ENCODE data around the gene RAB41. TPM values are rescaled to one million over a fixed set of nuclear protein-coding genes. Genes with fewer than 3 reads are reported as not detected.
A peak's percentile ranks its signal among the peaks of the same experiment; 100 is the strongest.
"Not testable (repeated sequence)": the region's sequence is repeated elsewhere in the genome, so short reads cannot be mapped to it uniquely, and the experiment has no call there.

RAB41 gene
- total RNA-seq, 1 experiment from 2014 or later: not detected

DNA sequence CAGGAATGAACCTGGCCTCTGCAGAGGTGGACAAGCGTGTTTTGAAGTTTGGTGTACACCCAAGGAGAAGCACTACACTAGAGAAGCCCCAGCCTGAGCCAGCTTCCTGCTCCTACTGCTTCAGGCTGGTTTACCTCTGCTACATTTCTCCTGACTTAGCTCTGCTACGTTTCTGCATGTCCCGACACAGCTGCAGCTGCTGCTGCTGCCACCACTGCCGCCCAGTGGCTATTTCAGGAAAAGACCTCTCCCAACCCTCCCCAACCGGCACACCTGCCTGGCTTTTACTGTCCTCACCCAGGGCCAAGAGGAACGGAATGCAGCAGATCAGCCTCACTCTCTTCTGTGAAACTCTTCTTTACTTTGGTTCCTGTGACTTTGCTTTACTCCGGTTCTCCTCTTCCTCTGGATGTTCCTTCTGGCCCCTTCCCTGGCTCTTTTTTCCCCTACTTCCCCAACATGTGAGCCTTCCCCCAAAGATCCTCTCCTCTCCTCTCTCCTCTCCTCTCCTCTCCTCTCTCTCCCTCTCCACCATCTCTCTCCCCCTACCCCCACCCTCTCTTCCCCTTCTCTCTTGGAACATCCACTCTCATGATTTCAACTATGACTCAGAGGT lies 18.9 kb upstream of the RAB41 start:
- Histone ChIP-seq H3K36me3 (replicated peaks; ENCODE audit: control insufficient read depth, insufficient read depth, low read length) (no peaks in the 10 kb centered on the region), H3K27me3 (ENCODE audit: control insufficient read depth, insufficient read depth, low read length) (no peaks in the 10 kb centered on the region), H3K4me3 (ENCODE audit: insufficient read depth, low read depth, low read length) (no peak overlapping the region)
- DNase-seq: peak; percentile 65

- Histone ChIP-seq H3K4me3 (ENCODE audit: insufficient read depth, low read depth, low read length) (no peak overlapping the region), H3K36me3 (replicated peaks; ENCODE audit: control insufficient read depth, insufficient read depth, low read length) (no peaks in the 10 kb centered on the region), H3K27me3 (ENCODE audit: control insufficient read depth, insufficient read depth, low read length) (no peaks in the 10 kb centered on the region)
- no peak for DNase-seq
Observed at GRCh38 chrX:70264784-70265183, 17.2 kb upstream of the RAB41 start.

DNA sequence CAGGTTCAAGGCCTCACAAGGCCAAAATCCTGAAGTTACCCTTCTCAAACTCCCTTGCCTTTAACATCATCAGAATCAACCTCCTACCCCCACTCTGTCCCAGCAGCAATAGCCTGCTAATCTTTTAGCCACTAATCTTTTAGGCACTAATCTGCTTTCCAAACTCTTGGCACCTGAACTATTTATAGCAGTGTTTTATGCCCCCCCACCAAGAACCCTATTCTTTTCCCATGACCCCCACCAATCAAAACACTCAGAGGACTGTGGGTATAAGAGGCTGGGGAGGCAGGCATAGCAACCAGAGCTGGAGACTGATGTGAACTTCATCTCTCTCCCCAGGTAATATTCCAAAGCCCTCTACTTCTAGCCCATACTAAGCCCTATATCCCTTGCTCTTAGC lies 13.9 kb upstream of the RAB41 start, which contains the start of gene ARR3:
ARR3 (plus strand) TSS at position 301 of the 400 bp plus-strand sequence. CDS start 1,052 bp downstream, outside the sequence.
- no peaks in the 10 kb centered on the region for H3K27me3 ChIP-seq (ENCODE audit: control insufficient read depth, insufficient read depth, low read length)
- H3K36me3 ChIP-seq (replicated peaks; ENCODE audit: control insufficient read depth, insufficient read depth, low read length): no peaks in the 10 kb centered on the region
- H3K4me3 ChIP-seq (ENCODE audit: insufficient read depth, low read depth, low read length): no peak within 1 kb of the TSS
- DNase-seq: no peak

GRCh38 chrX:70274029-70274428 lies 7.9 kb upstream of the RAB41 start:
- not testable (repeated sequence) for DNase-seq; H3K27me3 ChIP-seq (ENCODE audit: control insufficient read depth, insufficient read depth, low read length); H3K4me3 ChIP-seq (ENCODE audit: insufficient read depth, low read depth, low read length); H3K36me3 ChIP-seq (replicated peaks; ENCODE audit: control insufficient read depth, insufficient read depth, low read length)

DNA sequence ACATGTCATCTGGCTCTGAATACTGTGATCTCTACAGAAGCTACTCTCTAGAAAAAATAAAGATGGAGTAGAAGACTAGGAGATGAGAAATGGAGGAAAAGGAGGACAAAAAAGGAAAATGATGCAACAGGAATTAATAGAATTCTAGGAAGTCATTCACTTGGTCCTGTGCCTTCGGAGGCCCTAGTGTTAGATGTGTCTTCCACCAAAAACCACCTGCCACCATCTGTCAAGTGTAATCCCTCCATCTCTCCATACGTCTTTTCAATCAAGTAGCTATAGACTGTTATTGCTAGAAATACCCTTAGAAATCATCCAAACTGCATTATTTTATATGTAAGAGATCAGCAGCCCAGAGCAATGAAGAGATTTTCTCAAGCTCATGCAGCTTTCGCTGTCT lies 2.9 kb upstream of the RAB41 start:
- Histone ChIP-seq H3K4me3 (ENCODE audit: insufficient read depth, low read depth, low read length) (no peak overlapping the region), H3K36me3 (replicated peaks; ENCODE audit: control insufficient read depth, insufficient read depth, low read length) (no peaks in the 10 kb centered on the region), H3K27me3 (ENCODE audit: control insufficient read depth, insufficient read depth, low read length) (no peaks in the 10 kb centered on the region)
- no peak for DNase-seq

- no peak for DNase-seq
- Histone ChIP-seq H3K4me3 (ENCODE audit: insufficient read depth, low read depth, low read length) (no peak overlapping the region), H3K36me3 (replicated peaks; ENCODE audit: control insufficient read depth, insufficient read depth, low read length) (no peaks in the 10 kb centered on the region; the same call in 1 of the 2 replicates), H3K27me3 (ENCODE audit: control insufficient read depth, insufficient read depth, low read length) (no peaks in the 10 kb centered on the region)
Observed at GRCh38 chrX:70280573-70280972, 1.4 kb upstream of the RAB41 start.

- DNase-seq: no peak
- peak overlapping the region; percentile 69 for H3K4me3 ChIP-seq (ENCODE audit: insufficient read depth, low read depth, low read length)
- H3K27me3 ChIP-seq (ENCODE audit: control insufficient read depth, insufficient read depth, low read length): no peaks in the 10 kb centered on the region
- peaks cover 4% of the 10 kb centered on the region for H3K36me3 ChIP-seq (replicated peaks; ENCODE audit: control insufficient read depth, insufficient read depth, low read length)
Observed at GRCh38 chrX:70289168-70289792, 7.3 kb downstream of the RAB41 start.

DNA sequence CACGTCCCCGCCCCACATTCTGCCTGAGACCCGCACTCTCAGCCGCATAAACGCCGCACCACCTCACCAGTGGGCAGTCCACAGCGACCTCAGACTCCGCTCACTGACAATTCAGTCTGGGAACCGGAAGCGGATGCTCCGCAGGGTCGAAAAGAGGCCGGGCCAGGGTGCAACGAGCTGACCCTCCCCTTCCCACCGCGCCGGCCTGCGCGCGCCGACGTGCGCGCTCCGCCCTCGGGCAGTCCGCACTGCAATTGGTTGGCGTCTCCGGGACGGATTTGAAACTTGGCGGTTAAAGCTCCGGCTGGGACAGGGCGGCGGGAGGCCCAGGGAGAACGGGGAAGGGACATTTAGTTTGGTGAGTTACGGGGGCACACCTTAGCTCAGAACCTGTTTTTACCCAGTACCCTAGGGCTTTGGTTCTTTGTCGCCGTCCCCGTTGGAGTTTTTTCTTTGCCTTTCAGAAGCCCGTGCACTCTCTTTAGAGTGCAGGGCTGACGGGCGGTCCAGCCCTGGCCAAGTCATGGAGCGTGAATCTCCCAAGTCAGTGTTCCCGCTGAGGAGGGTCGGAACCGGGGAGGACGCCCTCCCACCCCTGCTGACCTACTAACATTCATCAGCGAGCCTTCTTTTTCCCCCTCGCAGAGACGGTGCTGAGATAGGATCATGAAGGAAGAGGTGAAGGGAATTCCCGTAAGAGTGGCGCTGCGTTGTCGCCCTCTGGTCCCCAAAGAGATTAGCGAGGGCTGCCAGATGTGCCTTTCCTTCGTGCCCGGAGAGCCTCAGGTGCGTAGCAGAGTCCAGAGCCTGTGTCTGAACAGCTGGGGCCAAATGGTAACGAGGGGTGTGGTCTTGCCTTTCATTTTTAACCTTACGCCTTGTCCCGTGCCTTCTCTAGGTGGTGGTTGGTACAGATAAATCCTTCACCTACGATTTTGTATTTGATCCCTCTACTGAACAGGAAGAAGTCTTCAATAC lies 8.1 kb downstream of the RAB41 start, which contains the start of the genes KIF4A and PDZD11:
KIF4A (plus strand) TSS at position 312 of the 978 bp plus-strand sequence; CDS start at position 667, 355 bp downstream.
PDZD11 (minus strand) TSS at position 135 of the 978 bp plus-strand sequence. CDS start 586 bp downstream, outside the sequence.
- Histone ChIP-seq H3K27me3 (ENCODE audit: control insufficient read depth, insufficient read depth, low read length) (no peaks in the 10 kb centered on the region), H3K4me3 (ENCODE audit: insufficient read depth, low read depth, low read length) (peak within 1 kb of the TSS; percentile 69), H3K36me3 (replicated peaks; ENCODE audit: control insufficient read depth, insufficient read depth, low read length) (peaks cover 4% of the 10 kb centered on the region)
- peak; percentile 92 for DNase-seq

DNA sequence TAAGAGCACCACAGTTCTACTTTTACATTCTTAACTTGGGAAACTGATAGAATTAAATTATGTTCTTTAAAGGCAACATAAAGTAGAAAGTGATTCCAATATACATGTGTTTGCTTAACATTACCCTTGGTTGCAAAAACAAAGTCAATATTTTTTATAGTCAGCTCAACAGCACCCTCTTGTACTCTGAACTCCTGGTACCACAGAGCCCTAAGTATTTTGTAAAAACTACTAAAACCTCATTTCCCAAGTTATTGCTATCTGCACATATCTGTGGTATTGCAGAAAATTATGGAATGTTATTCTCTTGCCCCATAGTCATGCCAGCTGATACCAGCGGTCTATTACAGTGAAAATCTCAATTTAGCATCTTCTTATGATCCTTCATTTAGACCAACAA lies 10.8 kb downstream of the RAB41 start:
- Histone ChIP-seq H3K4me3 (ENCODE audit: insufficient read depth, low read depth, low read length) (no peak overlapping the region), H3K27me3 (ENCODE audit: control insufficient read depth, insufficient read depth, low read length) (no peaks in the 10 kb centered on the region), H3K36me3 (replicated peaks; ENCODE audit: control insufficient read depth, insufficient read depth, low read length) (peaks cover 1% of the 10 kb centered on the region)
- no peak for DNase-seq

- no peak for DNase-seq
- Histone ChIP-seq H3K36me3 (replicated peaks; ENCODE audit: control insufficient read depth, insufficient read depth, low read length) (no peaks in the 10 kb centered on the region), H3K4me3 (ENCODE audit: insufficient read depth, low read depth, low read length) (no peak overlapping the region), H3K27me3 (ENCODE audit: control insufficient read depth, insufficient read depth, low read length) (no peaks in the 10 kb centered on the region)
Observed at GRCh38 chrX:70293621-70294020, 11.6 kb downstream of the RAB41 start.

DNA sequence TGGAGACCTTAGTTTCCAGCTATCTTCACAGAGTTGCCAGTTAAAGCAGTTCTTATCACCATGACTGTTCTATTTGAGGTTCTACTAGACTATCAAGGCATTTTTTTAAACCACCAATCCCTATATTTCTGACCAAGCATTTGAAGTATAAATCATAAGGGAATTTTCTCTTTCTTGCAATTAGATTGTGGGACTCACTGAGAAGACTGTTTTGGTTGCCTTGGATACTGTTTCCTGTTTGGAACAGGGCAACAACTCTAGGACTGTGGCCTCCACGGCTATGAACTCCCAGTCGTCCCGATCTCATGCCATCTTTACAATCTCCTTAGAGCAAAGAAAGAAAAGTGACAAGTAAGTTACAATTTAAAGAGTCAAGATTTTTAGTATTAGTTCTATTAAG lies 19.7 kb downstream of the RAB41 start:
- H3K27me3 ChIP-seq (ENCODE audit: control insufficient read depth, insufficient read depth, low read length): no peaks in the 10 kb centered on the region
- no peak for DNase-seq
- peaks cover 3% of the 10 kb centered on the region for H3K36me3 ChIP-seq (replicated peaks; ENCODE audit: control insufficient read depth, insufficient read depth, low read length)
- no peak overlapping the region for H3K4me3 ChIP-seq (ENCODE audit: insufficient read depth, low read depth, low read length)

- no peak overlapping the region for H3K4me3 ChIP-seq (ENCODE audit: insufficient read depth, low read depth, low read length)
- no peaks in the 10 kb centered on the region for H3K27me3 ChIP-seq (ENCODE audit: control insufficient read depth, insufficient read depth, low read length)
- DNase-seq: no peak
- no peaks in the 10 kb centered on the region for H3K36me3 ChIP-seq (replicated peaks; ENCODE audit: control insufficient read depth, insufficient read depth, low read length)
Observed at GRCh38 chrX:70313503-70313902, 31.5 kb downstream of the RAB41 start.

DNA sequence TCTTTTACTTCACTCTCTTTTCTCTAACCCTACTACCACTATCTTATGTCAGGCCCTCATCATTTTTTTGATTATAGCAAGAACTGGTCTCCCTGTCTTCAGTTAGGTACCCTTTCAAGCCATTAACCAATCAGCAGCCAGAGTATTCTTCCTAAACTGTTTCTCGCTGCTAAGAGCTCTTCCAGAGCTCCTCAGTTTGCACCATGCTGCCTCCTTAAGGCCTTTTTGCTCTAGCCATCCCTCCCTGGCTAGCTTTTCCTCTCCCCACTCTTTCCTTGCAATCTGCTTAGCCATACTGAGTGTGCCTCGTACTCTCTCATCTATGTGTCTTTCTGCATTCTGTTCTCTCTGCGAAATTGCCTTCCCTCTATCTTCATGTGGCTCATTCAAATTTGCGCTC lies 40.8 kb downstream of the RAB41 start:
- no peak for DNase-seq
- Histone ChIP-seq H3K36me3 (replicated peaks; ENCODE audit: control insufficient read depth, insufficient read depth, low read length) (no peaks in the 10 kb centered on the region; the same call in 1 of the 2 replicates), H3K4me3 (ENCODE audit: insufficient read depth, low read depth, low read length) (no peak overlapping the region), H3K27me3 (ENCODE audit: control insufficient read depth, insufficient read depth, low read length) (no peaks in the 10 kb centered on the region)

DNA sequence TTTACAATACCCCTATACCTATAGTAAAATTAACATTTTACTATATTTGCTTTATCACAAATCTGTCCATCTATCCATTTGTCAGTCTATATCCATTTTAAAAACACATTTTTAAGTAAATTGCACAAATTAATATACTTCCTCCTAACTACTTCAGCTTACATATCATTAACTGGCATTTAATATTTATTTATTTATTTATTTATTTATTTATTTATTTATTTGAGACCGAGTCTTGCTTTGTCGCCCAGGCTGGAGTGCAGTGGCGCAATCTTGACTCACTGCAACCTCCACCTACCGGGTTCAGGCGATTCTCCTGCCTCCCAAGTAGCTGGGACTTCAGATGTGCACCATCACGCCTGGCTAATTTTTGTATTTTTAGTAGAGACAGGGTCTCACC lies 41.7 kb downstream of the RAB41 start:
- not testable (repeated sequence) for H3K27me3 ChIP-seq (ENCODE audit: control insufficient read depth, insufficient read depth, low read length); DNase-seq; H3K4me3 ChIP-seq (ENCODE audit: insufficient read depth, low read depth, low read length); H3K36me3 ChIP-seq (replicated peaks; ENCODE audit: control insufficient read depth, insufficient read depth, low read length)

Measured in H7 (cell line).